ENCODE measurements around the gene KLK14. TPM values are rescaled to one million over a fixed set of nuclear protein-coding genes. Genes with fewer than 3 reads are reported as not detected.

Gene KLK14
- total RNA-seq, 1 donor from 2014 or later, result 0.23 TPM

DNA sequence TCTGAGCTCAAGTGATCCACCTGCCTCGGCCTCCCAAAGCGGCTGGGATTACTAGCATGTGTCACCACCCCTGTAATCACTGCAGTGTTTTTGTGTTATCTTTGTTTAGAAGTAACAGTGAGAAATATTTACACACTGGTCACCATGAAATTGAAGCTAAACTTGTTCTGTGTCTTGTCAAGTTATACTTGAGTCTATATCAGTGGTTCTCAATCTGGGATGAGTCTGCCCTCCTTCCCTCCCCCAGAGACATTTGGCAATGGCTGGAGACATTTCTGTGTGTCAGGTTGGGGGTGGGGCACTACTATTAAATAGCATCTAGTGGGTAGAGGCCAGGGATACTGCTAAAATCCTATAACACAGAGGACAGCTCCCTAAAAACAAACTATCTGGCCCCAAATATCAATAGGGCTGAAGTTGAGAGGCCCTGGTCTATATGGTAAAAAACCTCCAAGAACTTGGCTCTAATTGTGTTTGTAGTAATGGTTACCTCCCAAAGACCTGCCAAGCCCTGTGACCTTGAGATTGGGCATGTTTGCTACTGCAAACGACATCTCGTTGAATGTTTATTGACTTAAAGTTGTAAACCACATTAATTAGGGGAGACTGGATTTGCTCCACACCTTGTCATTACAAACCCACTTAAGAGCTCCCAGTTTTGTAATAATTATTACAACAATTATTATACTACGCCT is 18.6 kb upstream of the KLK14 start:
- H3K27me3 ChIP-seq (ENCODE audit: insufficient read depth, low read length), result no peaks in the 10 kb centered on the region
- no peak overlapping the region for H2AFZ ChIP-seq (ENCODE audit: low read depth, low read length)
- H3K9ac ChIP-seq (ENCODE audit: low read length), result no peak overlapping the region
- H3K4me3 Mint-ChIP-seq (ENCODE audit: unreplicated experiment), result no peak overlapping the region
- no peak overlapping the region for H3K27ac ChIP-seq (ENCODE audit: low read depth, low read length)
- peaks cover 2% of the 10 kb centered on the region for H3K4me1 Mint-ChIP-seq (ENCODE audit: low read depth, unreplicated experiment)
- no peaks in the 10 kb centered on the region for H3K4me1 ChIP-seq (ENCODE audit: insufficient read depth, low read length)
- FAIRE-seq, result no peak
- no peak overlapping the region for H3K27ac Mint-ChIP-seq (ENCODE audit: unreplicated experiment)
- DNase-seq (ENCODE audit: low read depth), result no peak
- TF ChIP-seq EZH2 (IDR thresholded peaks at IDR 0.05; ENCODE audit: insufficient read depth, low read length), result no peak
- TF ChIP-seq, protein P1, sequence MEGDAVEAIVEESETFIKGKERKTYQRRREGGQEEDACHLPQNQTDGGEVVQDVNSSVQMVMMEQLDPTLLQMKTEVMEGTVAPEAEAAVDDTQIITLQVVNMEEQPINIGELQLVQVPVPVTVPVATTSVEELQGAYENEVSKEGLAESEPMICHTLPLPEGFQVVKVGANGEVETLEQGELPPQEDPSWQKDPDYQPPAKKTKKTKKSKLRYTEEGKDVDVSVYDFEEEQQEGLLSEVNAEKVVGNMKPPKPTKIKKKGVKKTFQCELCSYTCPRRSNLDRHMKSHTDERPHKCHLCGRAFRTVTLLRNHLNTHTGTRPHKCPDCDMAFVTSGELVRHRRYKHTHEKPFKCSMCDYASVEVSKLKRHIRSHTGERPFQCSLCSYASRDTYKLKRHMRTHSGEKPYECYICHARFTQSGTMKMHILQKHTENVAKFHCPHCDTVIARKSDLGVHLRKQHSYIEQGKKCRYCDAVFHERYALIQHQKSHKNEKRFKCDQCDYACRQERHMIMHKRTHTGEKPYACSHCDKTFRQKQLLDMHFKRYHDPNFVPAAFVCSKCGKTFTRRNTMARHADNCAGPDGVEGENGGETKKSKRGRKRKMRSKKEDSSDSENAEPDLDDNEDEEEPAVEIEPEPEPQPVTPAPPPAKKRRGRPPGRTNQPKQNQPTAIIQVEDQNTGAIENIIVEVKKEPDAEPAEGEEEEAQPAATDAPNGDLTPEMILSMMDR (IDR thresholded peaks at IDR 0.05; ENCODE audit: insufficient read depth, low read depth, low read length), result no peak
- H3K36me3 ChIP-seq (ENCODE audit: insufficient read depth, low read length), result peaks cover 7% of the 10 kb centered on the region
- H3K27me3 Mint-ChIP-seq (ENCODE audit: low read depth, unreplicated experiment), result no peaks in the 10 kb centered on the region
- no peak overlapping the region for H3K4me2 ChIP-seq (ENCODE audit: low read length)
- H3K36me3 Mint-ChIP-seq (ENCODE audit: low read depth, unreplicated experiment), result peaks cover 8% of the 10 kb centered on the region
- H3K9me3 Mint-ChIP-seq (ENCODE audit: unreplicated experiment), result no peaks in the 10 kb centered on the region
- H3K79me2 ChIP-seq (ENCODE audit: insufficient read depth, low read length), result peaks cover 28% of the 10 kb centered on the region
- no peak overlapping the region for H3K4me3 ChIP-seq (ENCODE audit: insufficient read depth, low read depth, low read length)
- H4K20me1 ChIP-seq (ENCODE audit: insufficient read depth, low read length), result peaks cover 59% of the 10 kb centered on the region
- no peaks in the 10 kb centered on the region for H3K9me3 ChIP-seq (ENCODE audit: insufficient read depth, low read depth, low read length)

DNA sequence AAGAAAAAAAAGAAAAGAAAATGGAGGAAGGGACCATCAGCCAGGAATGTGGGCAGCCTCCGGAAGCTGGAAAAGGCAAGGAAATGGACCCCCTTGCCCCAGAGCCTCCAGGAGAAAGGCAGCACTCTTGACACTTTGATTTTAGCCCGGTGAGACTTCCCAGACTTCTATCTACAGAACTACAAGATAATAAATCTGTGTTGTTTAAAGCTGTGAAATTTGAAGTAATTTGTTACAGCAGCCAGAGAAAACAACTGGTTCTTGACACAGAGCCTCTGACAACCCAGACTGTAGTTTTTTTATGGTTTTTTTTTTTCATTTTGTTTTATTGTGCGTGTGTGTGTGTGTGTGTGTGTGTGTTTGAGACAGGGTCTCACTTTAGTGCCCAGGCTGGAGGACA is 17.9 kb upstream of the KLK14 start:
- Histone ChIP-seq H3K27me3 (ENCODE audit: insufficient read depth, low read length) (no peaks in the 10 kb centered on the region), H3K9me3 (ENCODE audit: insufficient read depth, low read depth, low read length) (no peaks in the 10 kb centered on the region), H3K9ac (ENCODE audit: low read length) (no peak overlapping the region), H3K4me2 (ENCODE audit: low read length) (no peak overlapping the region), H3K27ac (ENCODE audit: low read depth, low read length) (no peak overlapping the region), H3K36me3 (ENCODE audit: insufficient read depth, low read length) (peaks cover 7% of the 10 kb centered on the region), H4K20me1 (ENCODE audit: insufficient read depth, low read length) (peaks cover 63% of the 10 kb centered on the region), H3K4me3 (ENCODE audit: insufficient read depth, low read depth, low read length) (no peak overlapping the region), H3K79me2 (ENCODE audit: insufficient read depth, low read length) (peaks cover 20% of the 10 kb centered on the region), H3K4me1 (ENCODE audit: insufficient read depth, low read length) (no peaks in the 10 kb centered on the region), H2AFZ (ENCODE audit: low read depth, low read length) (no peak overlapping the region)
- Mint-ChIP-seq H3K4me1 (ENCODE audit: low read depth, unreplicated experiment) (peaks cover 2% of the 10 kb centered on the region), H3K36me3 (ENCODE audit: low read depth, unreplicated experiment) (peaks cover 8% of the 10 kb centered on the region), H3K27me3 (ENCODE audit: low read depth, unreplicated experiment) (no peaks in the 10 kb centered on the region), H3K27ac (ENCODE audit: unreplicated experiment) (no peak overlapping the region), H3K4me3 (ENCODE audit: unreplicated experiment) (no peak overlapping the region), H3K9me3 (ENCODE audit: unreplicated experiment) (no peaks in the 10 kb centered on the region)
- DNase-seq (ENCODE audit: low read depth), result no peak
- no peak for FAIRE-seq
- TF ChIP-seq, protein P1 (IDR thresholded peaks at IDR 0.05; ENCODE audit: insufficient read depth, low read depth, low read length), result no peak
- no peak for TF ChIP-seq EZH2 (IDR thresholded peaks at IDR 0.05; ENCODE audit: insufficient read depth, low read length)

DNA sequence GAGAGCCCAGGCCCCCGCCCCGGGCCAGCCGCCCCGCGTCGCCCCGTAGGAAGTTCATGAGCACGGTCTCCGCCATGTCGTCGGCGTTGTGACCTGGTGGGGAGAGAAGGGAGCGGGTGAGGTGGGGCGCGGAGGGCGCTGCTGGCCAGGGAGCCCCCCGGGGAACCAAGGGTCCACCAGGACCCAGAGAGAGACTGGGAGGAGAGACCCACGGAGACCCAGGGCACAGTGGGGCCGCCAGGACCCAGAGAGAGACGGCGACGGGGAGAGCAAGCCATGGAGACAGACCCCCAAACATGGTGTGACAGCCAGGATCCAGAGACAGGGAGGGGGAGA is 16.3 kb upstream of the KLK14 start:
- Histone ChIP-seq H3K4me3 (ENCODE audit: insufficient read depth, low read depth, low read length) (no peak overlapping the region), H4K20me1 (ENCODE audit: insufficient read depth, low read length) (peaks cover 60% of the 10 kb centered on the region), H3K4me1 (ENCODE audit: insufficient read depth, low read length) (no peaks in the 10 kb centered on the region), H2AFZ (ENCODE audit: low read depth, low read length) (no peak overlapping the region), H3K27me3 (ENCODE audit: insufficient read depth, low read length) (no peaks in the 10 kb centered on the region), H3K36me3 (ENCODE audit: insufficient read depth, low read length) (peaks cover 7% of the 10 kb centered on the region), H3K9me3 (ENCODE audit: insufficient read depth, low read depth, low read length) (no peaks in the 10 kb centered on the region), H3K4me2 (ENCODE audit: low read length) (no peak overlapping the region), H3K9ac (ENCODE audit: low read length) (no peak overlapping the region), H3K79me2 (ENCODE audit: insufficient read depth, low read length) (peaks cover 7% of the 10 kb centered on the region), H3K27ac (ENCODE audit: low read depth, low read length) (no peak overlapping the region)
- TF ChIP-seq EZH2 (IDR thresholded peaks at IDR 0.05; ENCODE audit: insufficient read depth, low read length), result no peak
- TF ChIP-seq, protein P1 (IDR thresholded peaks at IDR 0.05; ENCODE audit: insufficient read depth, low read depth, low read length), result no peak
- Mint-ChIP-seq H3K36me3 (ENCODE audit: low read depth, unreplicated experiment) (peaks cover 8% of the 10 kb centered on the region), H3K4me1 (ENCODE audit: low read depth, unreplicated experiment) (peaks cover 2% of the 10 kb centered on the region), H3K9me3 (ENCODE audit: unreplicated experiment) (no peaks in the 10 kb centered on the region), H3K4me3 (ENCODE audit: unreplicated experiment) (no peak overlapping the region), H3K27ac (ENCODE audit: unreplicated experiment) (no peak overlapping the region), H3K27me3 (ENCODE audit: low read depth, unreplicated experiment) (peaks cover 2% of the 10 kb centered on the region)
- DNase-seq (ENCODE audit: low read depth) (no peak), FAIRE-seq (no peak)

All from astrocyte (in vitro differentiated cells and primary cell).